PFSK-1 (cell line): ENCODE results near the gene GORASP1.

ENCODE experiments used
- POLR2AphosphoS5 ChIP-seq: IDR thresholded peaks from 2 replicates; pipeline ENCODE4 v1.6.1; 2012; ENCODE audit warnings: low read depth, mild to moderate bottlenecking, control low read depth, low read length, moderate library complexity
- REST ChIP-seq, 2 experiments: IDR thresholded peaks; 2 replicates each; pipeline versions ENCODE4 v1.6.1 to v1.8.0; 2011 to 2012; ENCODE audit warnings: low read depth in 2 of 2, low read length in 2 of 2, control low read depth in 1 of 2, inconsistent platforms in 1 of 2, mild to moderate bottlenecking in 1 of 2, moderate library complexity in 1 of 2; ENCODE audit not compliant: insufficient read depth in 1 of 2

GRCh38 chr3:39112535-39112934, 5.1 kb upstream of the GORASP1 start:
- no peak for TF ChIP-seq POLR2AphosphoS5
- no peak for TF ChIP-seq REST (IDR thresholded peaks at IDR 0.05; ENCODE audit: insufficient read depth in 1 of 2, low read depth in 2 of 2, low read length in 2 of 2)
